GM12801 (cell line): Measurements from ENCODE around the gene PECR.

Source experiments
- CTCF ChIP-seq: IDR thresholded peaks from one replicate; pipeline ENCODE4 v1.5.1; 2011; ENCODE audit warnings: control low read depth; ENCODE audit not compliant: insufficient read length; ENCODE audit errors: extremely low read depth

PECR gene

GRCh38 chr2:216066230-216066629 is 15.4 kb downstream of the PECR start:
- no peak for TF ChIP-seq CTCF

GRCh38 chr2:216064665-216065064 is 16.9 kb downstream of the PECR start:
- no peak for TF ChIP-seq CTCF

GRCh38 chr2:216064014-216064630 is 17.5 kb downstream of the PECR start:
- no peak for TF ChIP-seq CTCF

GRCh38 chr2:216059233-216059834 is 22.3 kb downstream of the PECR start:
- TF ChIP-seq CTCF: no peak

- TF ChIP-seq CTCF: no peak
Measured at GRCh38 chr2:216057688-216058193, 23.9 kb downstream of the PECR start.

- TF ChIP-seq CTCF: no peak
Measured at GRCh38 chr2:216056739-216057138, 24.9 kb downstream of the PECR start.

- no peak for TF ChIP-seq CTCF
Measured at GRCh38 chr2:216055680-216056079, 25.9 kb downstream of the PECR start.
